ENCODE results near the gene WDR72. TPM values are rescaled to one million over a fixed set of nuclear protein-coding genes. Genes with fewer than 3 reads are reported as not detected.

WDR72 gene
- total RNA-seq, 3 donors from 2014 or later (not counting 1 experiment from before 2014, with no cell fraction given), result 1.6 TPM; not detected in 2

GRCh38 chr15:53658827-53659555 is 100.5 kb downstream of the WDR72 start:
- WGBS (ENCODE audit: insufficient coverage), result 82% methylated on average over 11 of the region's 11 CpGs
- Histone ChIP-seq H3K4me3 (ENCODE audit: low read length) (no peak overlapping the region), H3K9me3 (ENCODE audit: control insufficient read depth, insufficient read depth, low read length) (no peaks in the 10 kb centered on the region), H3K27me3 (ENCODE audit: control insufficient read depth, insufficient read depth, low read length) (no peaks in the 10 kb centered on the region), H3K4me1 (ENCODE audit: control insufficient read depth, insufficient read depth, low read length) (no peaks in the 10 kb centered on the region), H3K27ac (ENCODE audit: low read length) (no peak overlapping the region), H3K36me3 (ENCODE audit: control insufficient read depth, insufficient read depth, low read length) (no peaks in the 10 kb centered on the region)
- H3K4me1 Mint-ChIP-seq, result no peaks in the 10 kb centered on the region
- DNase-seq (no peak), ATAC-seq (no peak)
- H3K9me3 Mint-ChIP-seq, result peaks cover 0 to 3% of the 10 kb centered on the region in 2 donors
- H3K4me3 Mint-ChIP-seq, result no peak overlapping the region
- intact Hi-C loops (cut with micrococcal nuclease), result no loop called here
- no peak for TF ChIP-seq CTCF (IDR thresholded peaks at IDR 0.05)
- no peaks in the 10 kb centered on the region for H3K27me3 Mint-ChIP-seq (ENCODE audit: low read depth in 2 of 2)
- no peaks in the 10 kb centered on the region for H3K36me3 Mint-ChIP-seq
- H3K27ac Mint-ChIP-seq, result no peak overlapping the region

GRCh38 chr15:53658255-53658654 is 101.2 kb downstream of the WDR72 start:
- Mint-ChIP-seq H3K36me3 (no peaks in the 10 kb centered on the region), H3K4me3 (no peak overlapping the region), H3K27me3 (ENCODE audit: low read depth in 2 of 2) (no peaks in the 10 kb centered on the region), H3K4me1 (no peaks in the 10 kb centered on the region), H3K9me3 (peaks cover 0 to 3% of the 10 kb centered on the region in 2 donors), H3K27ac (no peak overlapping the region)
- DNase-seq (no peak), ATAC-seq (no peak)
- intact Hi-C loops (cut with micrococcal nuclease), result no loop called here
- Histone ChIP-seq H3K4me3 (ENCODE audit: low read length) (no peak overlapping the region), H3K27me3 (ENCODE audit: control insufficient read depth, insufficient read depth, low read length) (no peaks in the 10 kb centered on the region), H3K27ac (ENCODE audit: low read length) (no peak overlapping the region), H3K9me3 (ENCODE audit: control insufficient read depth, insufficient read depth, low read length) (no peaks in the 10 kb centered on the region), H3K4me1 (ENCODE audit: control insufficient read depth, insufficient read depth, low read length) (no peaks in the 10 kb centered on the region), H3K36me3 (ENCODE audit: control insufficient read depth, insufficient read depth, low read length) (no peaks in the 10 kb centered on the region)
- WGBS (ENCODE audit: insufficient coverage), result no CpG with 5 or more reads among the region's 2 CpGs
- no peak for TF ChIP-seq CTCF (IDR thresholded peaks at IDR 0.05)

GRCh38 chr15:53648934-53649333 is 110.5 kb downstream of the WDR72 start:
- Histone ChIP-seq H3K27me3 (ENCODE audit: control insufficient read depth, insufficient read depth, low read length) (no peaks in the 10 kb centered on the region), H3K4me3 (ENCODE audit: low read length) (no peak overlapping the region), H3K4me1 (ENCODE audit: control insufficient read depth, insufficient read depth, low read length) (no peaks in the 10 kb centered on the region), H3K9me3 (ENCODE audit: control insufficient read depth, insufficient read depth, low read length) (no peaks in the 10 kb centered on the region), H3K27ac (ENCODE audit: low read length) (no peak overlapping the region), H3K36me3 (ENCODE audit: control insufficient read depth, insufficient read depth, low read length) (no peaks in the 10 kb centered on the region)
- no peaks in the 10 kb centered on the region for H3K4me1 Mint-ChIP-seq
- peaks cover 8 to 12% of the 10 kb centered on the region in 2 donors for H3K9me3 Mint-ChIP-seq
- no peaks in the 10 kb centered on the region for H3K27me3 Mint-ChIP-seq (ENCODE audit: low read depth in 2 of 2)
- DNase-seq (no peak), ATAC-seq (no peak)
- no peak overlapping the region for H3K4me3 Mint-ChIP-seq
- no peak for TF ChIP-seq CTCF (IDR thresholded peaks at IDR 0.05)
- 100% methylated on average over 2 of the region's 2 CpGs for WGBS (ENCODE audit: insufficient coverage)
- intact Hi-C loops (cut with micrococcal nuclease), result no loop called here
- H3K27ac Mint-ChIP-seq, result no peak overlapping the region
- H3K36me3 Mint-ChIP-seq, result no peaks in the 10 kb centered on the region

GRCh38 chr15:53644660-53645059 is 114.8 kb downstream of the WDR72 start:
- Histone ChIP-seq H3K36me3 (ENCODE audit: control insufficient read depth, insufficient read depth, low read length) (no peaks in the 10 kb centered on the region), H3K27ac (ENCODE audit: low read length) (no peak overlapping the region), H3K4me3 (ENCODE audit: low read length) (no peak overlapping the region), H3K4me1 (ENCODE audit: control insufficient read depth, insufficient read depth, low read length) (no peaks in the 10 kb centered on the region), H3K9me3 (ENCODE audit: control insufficient read depth, insufficient read depth, low read length) (no peaks in the 10 kb centered on the region), H3K27me3 (ENCODE audit: control insufficient read depth, insufficient read depth, low read length) (no peaks in the 10 kb centered on the region)
- WGBS (ENCODE audit: insufficient coverage), result 87% methylated on average over 6 of the region's 6 CpGs
- no peaks in the 10 kb centered on the region for H3K4me1 Mint-ChIP-seq
- no peak for TF ChIP-seq CTCF (IDR thresholded peaks at IDR 0.05)
- no peaks in the 10 kb centered on the region for H3K36me3 Mint-ChIP-seq
- H3K9me3 Mint-ChIP-seq, result peaks cover 6 to 7% of the 10 kb centered on the region in 2 donors
- no peak for DNase-seq
- ATAC-seq, result no peak
- no peak overlapping the region for H3K27ac Mint-ChIP-seq
- no peak overlapping the region for H3K4me3 Mint-ChIP-seq
- intact Hi-C loops (cut with micrococcal nuclease), result no loop called here
- H3K27me3 Mint-ChIP-seq (ENCODE audit: low read depth in 2 of 2), result no peaks in the 10 kb centered on the region

All from natural killer cell (primary cell).